GM20000 (cell line): Measurements from ENCODE around the gene TRAK1.

ENCODE experiments used
- DNase-seq: peaks from one replicate; pipeline ENCODE4 v3.0.0; 2012; ENCODE audit warnings: low spot score
- TF ChIP-seq, protein P1 (sequence below): IDR thresholded peaks from 2 replicates; pipeline ENCODE4 v1.5.1; 2012; ENCODE audit warnings: mild to moderate bottlenecking, control low read depth; ENCODE audit errors: extremely low read depth, missing control alignments

The TRAK1 gene

DNA sequence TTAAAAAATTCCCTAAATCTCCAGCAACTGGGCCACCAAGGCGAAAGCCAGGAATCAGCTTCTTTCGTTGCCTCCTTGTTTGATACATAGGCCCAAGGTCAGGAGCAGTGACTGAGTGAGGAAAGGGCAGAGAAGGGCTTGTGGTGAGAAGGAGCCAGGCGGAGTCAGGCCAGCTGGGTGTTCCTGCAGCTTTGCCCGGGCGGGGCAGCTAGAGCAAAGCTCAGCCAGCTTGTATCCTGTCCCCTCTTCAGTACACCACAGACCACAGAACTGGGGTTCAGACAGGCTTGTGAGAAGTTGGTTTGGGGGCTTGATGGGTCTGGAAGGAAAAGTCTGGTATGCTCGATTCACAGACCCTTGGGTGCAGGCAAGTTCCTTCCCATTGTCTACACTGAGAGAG, 122.3 kb downstream of the TRAK1 start:
- TF ChIP-seq, protein P1, sequence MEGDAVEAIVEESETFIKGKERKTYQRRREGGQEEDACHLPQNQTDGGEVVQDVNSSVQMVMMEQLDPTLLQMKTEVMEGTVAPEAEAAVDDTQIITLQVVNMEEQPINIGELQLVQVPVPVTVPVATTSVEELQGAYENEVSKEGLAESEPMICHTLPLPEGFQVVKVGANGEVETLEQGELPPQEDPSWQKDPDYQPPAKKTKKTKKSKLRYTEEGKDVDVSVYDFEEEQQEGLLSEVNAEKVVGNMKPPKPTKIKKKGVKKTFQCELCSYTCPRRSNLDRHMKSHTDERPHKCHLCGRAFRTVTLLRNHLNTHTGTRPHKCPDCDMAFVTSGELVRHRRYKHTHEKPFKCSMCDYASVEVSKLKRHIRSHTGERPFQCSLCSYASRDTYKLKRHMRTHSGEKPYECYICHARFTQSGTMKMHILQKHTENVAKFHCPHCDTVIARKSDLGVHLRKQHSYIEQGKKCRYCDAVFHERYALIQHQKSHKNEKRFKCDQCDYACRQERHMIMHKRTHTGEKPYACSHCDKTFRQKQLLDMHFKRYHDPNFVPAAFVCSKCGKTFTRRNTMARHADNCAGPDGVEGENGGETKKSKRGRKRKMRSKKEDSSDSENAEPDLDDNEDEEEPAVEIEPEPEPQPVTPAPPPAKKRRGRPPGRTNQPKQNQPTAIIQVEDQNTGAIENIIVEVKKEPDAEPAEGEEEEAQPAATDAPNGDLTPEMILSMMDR = no peak
- peak; percentile 39 for DNase-seq

DNA sequence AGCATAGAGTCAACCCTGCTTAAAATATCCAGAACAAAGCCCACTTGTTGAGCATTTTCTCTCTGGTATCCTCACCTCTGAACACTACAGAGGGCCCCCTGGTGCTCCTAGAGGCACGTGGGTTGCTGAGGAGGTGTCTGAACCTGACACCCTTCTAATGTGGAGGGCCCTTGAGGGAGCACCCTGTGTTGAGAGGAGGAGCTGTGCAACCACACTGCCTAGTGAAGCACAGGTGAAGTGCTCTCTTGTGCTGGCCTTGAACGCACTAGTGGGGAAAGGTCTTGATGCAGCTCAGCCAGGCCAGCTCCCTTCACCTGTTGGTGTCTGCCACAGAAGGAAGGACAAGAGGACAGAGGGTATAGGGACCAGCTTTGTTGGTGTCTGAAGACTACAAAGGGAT, 122.9 kb downstream of the TRAK1 start:
- DNase-seq = peak; percentile 35
- TF ChIP-seq, protein P1 = no peak

DNA sequence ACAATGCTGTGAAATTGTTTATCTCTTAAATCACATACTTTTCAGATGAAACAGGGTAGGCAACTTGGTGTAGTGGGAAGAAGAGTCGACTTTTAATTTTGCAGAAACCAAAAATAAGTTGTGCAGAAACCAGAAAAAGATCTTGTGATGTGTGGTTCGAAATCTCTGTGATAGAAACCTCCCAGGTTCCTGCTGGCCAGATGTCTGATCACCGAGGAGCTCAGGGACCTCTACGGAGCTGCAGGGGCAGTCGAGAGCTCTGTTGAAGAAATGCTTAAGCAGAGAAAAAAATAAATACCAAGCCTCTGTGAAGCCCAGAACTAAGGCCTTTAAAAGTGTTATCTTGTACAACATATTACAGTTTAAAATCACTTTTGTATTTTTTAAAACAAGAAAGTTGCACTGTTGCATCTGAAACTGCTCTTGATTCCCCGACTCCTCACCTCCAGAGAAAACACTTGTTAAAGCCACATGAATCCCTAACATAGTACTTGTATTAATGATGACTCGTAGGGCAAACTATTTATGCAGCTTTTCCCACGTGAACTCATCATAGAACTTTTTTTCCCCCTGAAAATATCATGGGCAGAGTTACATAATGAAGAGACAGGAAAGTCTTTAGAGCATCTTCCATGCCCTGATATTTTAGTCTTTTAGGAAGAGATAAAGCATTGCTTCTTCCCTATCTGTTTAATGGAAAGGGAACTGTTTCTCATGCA, 123.6 kb downstream of the TRAK1 start:
- peak; percentile 73 for DNase-seq
- TF ChIP-seq, protein P1 = no peak

DNA sequence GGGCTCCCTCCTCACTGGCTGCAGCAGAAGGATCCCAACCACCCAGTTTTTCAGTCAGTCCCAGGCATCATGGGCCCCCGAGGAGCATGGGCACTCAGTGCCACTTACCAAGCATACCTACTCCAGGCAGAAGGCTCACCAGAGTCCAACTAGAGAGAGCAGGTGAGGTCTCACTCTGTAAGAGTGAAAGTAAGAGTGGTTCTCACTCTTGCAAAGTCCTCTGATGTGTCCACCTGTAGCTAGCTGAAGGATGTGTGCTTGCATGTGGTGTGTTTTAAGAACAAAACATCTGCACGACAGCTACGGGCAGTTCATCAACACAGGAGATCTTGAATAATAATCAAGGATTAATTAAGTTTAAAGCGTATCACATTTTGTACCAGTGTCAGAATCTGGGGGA, 125.1 kb downstream of the TRAK1 start:
- TF ChIP-seq, protein P1 = no peak
- peak; percentile 42 for DNase-seq

- DNase-seq = no peak
- TF ChIP-seq, protein P1 = no peak
Observed at GRCh38 chr3:42216931-42217333, 125.8 kb downstream of the TRAK1 start.

DNA sequence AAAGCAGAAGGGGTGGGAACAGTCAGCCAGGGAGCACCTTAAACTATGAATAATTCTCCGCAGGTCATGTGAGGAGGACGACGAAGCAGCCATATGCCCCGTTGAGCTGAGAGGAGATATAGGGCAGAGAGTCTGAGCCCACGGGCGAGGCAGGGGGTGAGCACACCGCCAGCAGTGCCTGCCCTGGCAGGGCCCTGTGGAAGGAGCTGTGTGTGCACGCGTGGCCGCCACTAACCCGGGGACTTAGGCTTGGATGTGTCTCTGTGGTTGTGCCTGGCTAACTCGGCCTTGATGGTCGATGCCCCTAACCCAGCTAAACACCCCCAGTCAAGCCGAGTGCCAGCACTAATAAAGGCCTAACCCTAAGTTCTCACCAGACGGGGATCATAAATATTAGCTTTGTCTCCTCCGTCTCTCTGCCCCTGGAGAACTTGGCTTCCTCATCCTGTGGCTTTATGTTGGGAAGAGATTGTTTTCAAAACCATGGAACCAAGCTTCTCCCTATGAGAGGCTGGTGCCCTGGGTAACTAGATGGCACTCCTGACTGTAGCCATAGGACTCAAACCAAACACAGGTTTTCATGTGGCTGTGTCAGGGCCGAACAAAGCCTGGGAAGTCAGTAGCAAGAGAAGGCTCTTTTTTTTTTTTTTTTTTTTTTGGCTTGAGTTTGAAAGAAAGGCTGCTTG, 129.4 kb downstream of the TRAK1 start:
- DNase-seq = no peak
- TF ChIP-seq, protein P1 = no peak

GRCh38 chr3:42222942-42223693, 132.0 kb downstream of the TRAK1 start:
- TF ChIP-seq, protein P1 = no peak
- DNase-seq = no peak
